PFSK-1 (cell line): ENCODE results near the gene HNF4A. TPM values are rescaled to one million over a fixed set of nuclear protein-coding genes. Genes with fewer than 3 reads are reported as not detected.
A peak's percentile ranks its signal among the peaks of the same experiment; 100 is the strongest.

Source experiments
- FOXP2 ChIP-seq: optimal IDR thresholded peaks from 2 replicates; pipeline ENCODE3; 2011; ENCODE audit warnings: borderline replicate concordance, control low read depth, inconsistent platforms; ENCODE audit not compliant: insufficient read depth; ENCODE audit errors: extremely low read length, extremely low read depth
- POLR2AphosphoS5 ChIP-seq: IDR thresholded peaks from 2 replicates; pipeline ENCODE4 v1.6.1; 2012; ENCODE audit warnings: low read depth, mild to moderate bottlenecking, control low read depth, low read length, moderate library complexity
- SIN3A ChIP-seq: IDR thresholded peaks from 2 replicates; pipeline ENCODE4 v1.6.1; 2012; ENCODE audit warnings: mild to moderate bottlenecking, low read length, moderate library complexity, borderline replicate concordance; ENCODE audit not compliant: insufficient read depth
- TAF1 ChIP-seq: IDR thresholded peaks from 2 replicates; pipeline ENCODE4 v1.6.1; 2012; ENCODE audit warnings: low read length, control low read depth, borderline replicate concordance; ENCODE audit not compliant: insufficient read depth
- polyA plus RNA-seq: library from polyadenylated mRNA; unstranded; fragments of >200 nt; gene quantifications from one replicate; pipeline ENCODE4 v1.2.1, GENCODE V29; 2012; ENCODE audit warnings: low read depth, missing spikeins; ENCODE audit not compliant: insufficient read length
- TF ChIP-seq, protein P1 (sequence below), 2 experiments: IDR thresholded peaks; 2 replicates each; pipeline versions ENCODE4 v1.6.1 to v1.8.0; 2011 to 2012; ENCODE audit warnings: low read depth in 2 of 2, low read length in 2 of 2, control low read depth in 1 of 2, inconsistent platforms in 1 of 2, mild to moderate bottlenecking in 1 of 2, moderate library complexity in 1 of 2; ENCODE audit not compliant: insufficient read depth in 1 of 2

HNF4A gene
- 0.06 TPM for polyA plus RNA-seq

DNA sequence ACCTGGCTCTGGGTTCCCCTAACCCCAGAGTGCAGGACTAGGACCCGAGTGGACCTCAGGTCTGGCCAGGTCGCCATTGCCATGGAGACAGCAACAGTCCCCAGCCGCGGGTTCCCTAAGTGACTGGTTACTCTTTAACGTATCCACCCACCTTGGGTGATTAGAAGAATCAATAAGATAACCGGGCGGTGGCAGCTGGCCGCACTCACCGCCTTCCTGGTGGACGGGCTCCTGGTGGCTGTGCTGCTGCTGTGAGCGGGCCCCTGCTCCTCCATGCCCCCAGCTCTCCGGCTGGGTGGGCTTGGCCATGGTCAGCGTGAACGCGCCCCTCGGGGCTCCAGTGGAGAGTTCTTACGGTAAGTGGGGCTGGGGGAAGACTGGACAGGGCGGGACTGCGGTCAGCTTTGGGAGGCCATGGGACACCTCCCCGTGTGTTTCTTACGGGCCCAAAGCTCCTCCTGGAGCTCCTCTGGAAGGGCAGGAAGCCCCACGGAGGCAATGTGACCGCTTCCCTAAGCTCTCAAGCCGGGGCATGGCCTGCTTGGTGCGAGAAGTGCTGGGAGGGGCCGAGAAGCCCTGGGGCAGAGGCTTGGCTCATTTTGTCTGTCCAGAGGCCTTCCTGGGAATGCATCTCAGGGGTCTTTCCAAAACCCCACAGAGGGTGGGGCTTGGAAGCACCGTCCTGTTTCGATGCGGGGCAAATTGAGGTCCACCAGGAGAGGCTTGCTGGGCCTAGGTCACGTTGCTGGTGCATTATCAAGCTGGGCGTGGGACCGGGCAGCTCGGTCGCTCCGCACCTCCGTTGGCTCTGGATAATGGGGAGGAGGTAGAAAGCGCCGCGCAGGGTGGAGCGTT lies at the start of gene HNF4A:
HNF4A (plus strand) TSS at position 202 of the 855 bp plus-strand sequence; CDS start at position 308, 106 bp downstream.
- no peak for TF ChIP-seq SIN3A
- TF ChIP-seq FOXP2 = no peak
- no peak for TF ChIP-seq POLR2AphosphoS5
- TF ChIP-seq, protein P1, sequence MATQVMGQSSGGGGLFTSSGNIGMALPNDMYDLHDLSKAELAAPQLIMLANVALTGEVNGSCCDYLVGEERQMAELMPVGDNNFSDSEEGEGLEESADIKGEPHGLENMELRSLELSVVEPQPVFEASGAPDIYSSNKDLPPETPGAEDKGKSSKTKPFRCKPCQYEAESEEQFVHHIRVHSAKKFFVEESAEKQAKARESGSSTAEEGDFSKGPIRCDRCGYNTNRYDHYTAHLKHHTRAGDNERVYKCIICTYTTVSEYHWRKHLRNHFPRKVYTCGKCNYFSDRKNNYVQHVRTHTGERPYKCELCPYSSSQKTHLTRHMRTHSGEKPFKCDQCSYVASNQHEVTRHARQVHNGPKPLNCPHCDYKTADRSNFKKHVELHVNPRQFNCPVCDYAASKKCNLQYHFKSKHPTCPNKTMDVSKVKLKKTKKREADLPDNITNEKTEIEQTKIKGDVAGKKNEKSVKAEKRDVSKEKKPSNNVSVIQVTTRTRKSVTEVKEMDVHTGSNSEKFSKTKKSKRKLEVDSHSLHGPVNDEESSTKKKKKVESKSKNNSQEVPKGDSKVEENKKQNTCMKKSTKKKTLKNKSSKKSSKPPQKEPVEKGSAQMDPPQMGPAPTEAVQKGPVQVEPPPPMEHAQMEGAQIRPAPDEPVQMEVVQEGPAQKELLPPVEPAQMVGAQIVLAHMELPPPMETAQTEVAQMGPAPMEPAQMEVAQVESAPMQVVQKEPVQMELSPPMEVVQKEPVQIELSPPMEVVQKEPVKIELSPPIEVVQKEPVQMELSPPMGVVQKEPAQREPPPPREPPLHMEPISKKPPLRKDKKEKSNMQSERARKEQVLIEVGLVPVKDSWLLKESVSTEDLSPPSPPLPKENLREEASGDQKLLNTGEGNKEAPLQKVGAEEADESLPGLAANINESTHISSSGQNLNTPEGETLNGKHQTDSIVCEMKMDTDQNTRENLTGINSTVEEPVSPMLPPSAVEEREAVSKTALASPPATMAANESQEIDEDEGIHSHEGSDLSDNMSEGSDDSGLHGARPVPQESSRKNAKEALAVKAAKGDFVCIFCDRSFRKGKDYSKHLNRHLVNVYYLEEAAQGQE (IDR thresholded peaks at IDR 0.05; ENCODE audit: insufficient read depth in 1 of 2, low read depth in 2 of 2, low read length in 2 of 2) = no peak
- TF ChIP-seq TAF1 = no peak

DNA sequence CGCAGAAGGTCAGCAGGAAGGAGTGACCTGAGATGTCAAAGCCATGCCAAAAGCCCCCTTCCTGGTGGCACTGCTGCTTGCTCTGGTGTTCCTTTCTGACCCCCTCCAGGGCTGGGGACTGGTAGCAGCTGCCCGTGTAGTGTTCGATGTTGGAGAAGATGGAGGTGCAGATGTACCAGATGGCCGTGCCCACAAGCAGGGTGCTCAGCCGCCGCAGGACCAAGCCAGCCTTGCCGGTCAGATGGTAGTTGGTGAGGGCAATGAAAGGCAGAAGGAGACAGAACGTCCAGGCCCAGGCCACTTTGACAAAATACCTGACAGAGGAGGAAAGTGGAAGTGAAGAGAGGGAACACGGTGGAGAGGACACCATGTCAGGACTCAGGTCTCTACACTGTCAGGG lies 48.6 kb upstream of the HNF4A start:
- TF ChIP-seq, protein P1 (IDR thresholded peaks at IDR 0.05; ENCODE audit: insufficient read depth in 1 of 2, low read depth in 2 of 2, low read length in 2 of 2) = no peak
- TF ChIP-seq POLR2AphosphoS5 = no peak
- TF ChIP-seq TAF1 = no peak
- TF ChIP-seq FOXP2 = no peak
- no peak for TF ChIP-seq SIN3A

DNA sequence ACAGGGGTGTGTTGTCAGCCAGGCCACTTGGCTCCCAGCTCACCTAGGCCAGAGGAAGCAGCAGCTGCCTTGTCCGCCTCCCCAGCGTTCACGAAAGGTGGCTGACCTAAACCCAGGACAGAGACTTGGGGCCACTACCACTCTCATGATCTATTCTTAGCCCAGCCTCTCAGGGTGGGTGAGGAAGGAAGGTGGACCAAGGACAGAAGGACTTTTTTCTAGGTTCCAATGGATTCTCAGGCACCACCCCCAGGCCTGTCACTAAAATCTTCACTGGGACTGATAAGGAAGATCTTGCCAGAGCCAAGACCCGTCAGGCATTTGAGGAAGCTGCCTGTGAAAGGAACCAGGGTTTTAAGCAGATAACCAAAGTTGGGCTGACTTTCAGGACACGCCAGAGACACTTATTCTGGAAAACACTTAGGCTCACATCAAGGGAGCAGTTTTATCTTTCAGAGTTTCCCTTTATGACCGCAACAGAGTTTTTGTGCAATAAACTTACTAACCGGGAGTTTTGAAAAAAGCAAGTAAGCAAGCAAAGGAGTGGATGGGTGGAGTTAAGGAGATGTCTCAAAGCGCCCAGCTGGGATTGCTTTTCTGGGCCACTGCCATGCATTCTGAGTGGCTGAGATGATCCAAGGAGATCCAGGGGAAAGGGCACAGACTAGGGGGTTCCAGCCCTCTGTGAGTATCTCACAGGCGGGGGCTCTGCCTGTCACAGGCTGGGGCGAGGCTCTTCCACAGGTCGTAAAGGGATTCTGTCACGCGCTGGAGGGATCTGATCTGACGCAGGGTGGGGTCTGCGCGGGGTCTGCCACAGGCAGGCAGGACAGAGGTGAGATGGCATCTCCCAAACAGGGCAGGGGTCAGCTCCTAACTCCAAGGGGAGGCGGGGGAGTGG lies 45.5 kb upstream of the HNF4A start:
- TF ChIP-seq POLR2AphosphoS5 = no peak
- TF ChIP-seq, protein P1 (IDR thresholded peaks at IDR 0.05; ENCODE audit: insufficient read depth in 1 of 2, low read depth in 2 of 2, low read length in 2 of 2) = no peak
- TF ChIP-seq TAF1 = no peak
- no peak for TF ChIP-seq SIN3A
- TF ChIP-seq FOXP2 = no peak

DNA sequence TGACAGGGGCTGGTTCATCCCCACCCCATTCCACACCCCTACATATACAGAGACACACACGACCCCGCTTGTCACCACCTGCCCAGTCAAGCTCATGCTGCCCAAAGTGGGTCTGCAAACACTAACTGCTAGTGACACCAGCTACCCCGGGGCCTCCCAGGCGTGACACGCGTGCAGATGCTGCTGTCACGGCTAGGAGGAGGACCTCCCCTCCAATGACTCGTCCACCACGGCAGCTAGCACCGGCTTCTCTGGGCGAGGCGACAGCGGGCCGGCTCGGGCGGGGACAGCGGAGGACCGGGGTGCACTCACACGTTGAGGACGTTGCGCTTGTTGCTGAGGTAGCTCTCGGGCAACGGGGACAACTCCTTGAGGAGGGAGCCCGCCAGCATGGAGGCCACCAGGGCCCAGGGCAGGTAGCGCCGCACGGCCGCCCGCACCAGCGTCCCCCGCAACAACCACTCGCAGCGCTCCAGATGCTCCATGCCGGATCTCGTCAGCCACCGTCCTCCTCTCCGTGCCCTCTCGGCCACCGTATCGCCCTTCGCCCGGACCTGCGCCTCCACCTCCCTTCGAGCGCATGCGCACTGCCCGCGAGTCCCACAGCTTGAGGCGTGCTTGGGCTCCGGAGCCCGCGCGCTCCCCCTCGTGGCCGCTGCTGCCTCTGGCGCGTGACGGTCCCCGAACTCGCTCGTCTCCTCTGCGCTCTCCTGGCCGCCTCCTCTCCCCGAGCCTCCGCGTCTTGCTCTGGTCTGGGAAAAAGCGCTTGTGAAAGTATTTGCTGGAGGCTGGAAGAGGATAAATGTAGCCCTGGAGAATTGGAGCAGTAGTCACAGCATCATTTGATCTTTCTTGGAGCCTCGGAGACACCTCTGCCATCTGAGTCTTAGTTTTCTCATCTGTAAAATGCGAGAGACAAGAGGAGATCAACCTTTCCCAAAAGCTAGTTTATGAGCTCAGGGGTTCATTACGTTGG lies 44.5 kb upstream of the HNF4A start, which contains the start of gene FITM2:
FITM2 (minus strand) TSS at position 539 of the 976 bp plus-strand sequence; CDS start at position 485, 54 bp downstream.
- TF ChIP-seq SIN3A (no peak), POLR2AphosphoS5 (peak; percentile 76), TAF1 (no peak), FOXP2 (peak; percentile 92)
- TF ChIP-seq, protein P1 (IDR thresholded peaks at IDR 0.05; ENCODE audit: insufficient read depth in 1 of 2, low read depth in 2 of 2, low read length in 2 of 2) = no peak; a peak in 1 of 4 replicates
